Measurements from ENCODE around the gene PCMTD2. TPM values are rescaled to one million over a fixed set of nuclear protein-coding genes. Genes with fewer than 3 reads are reported as not detected.
A peak's percentile ranks its signal among the peaks of the same experiment; 100 is the strongest.

The PCMTD2 gene
- total RNA-seq, 2 donors from 2014 or later: 55.9 to 113 TPM

GRCh38 chr20:64258071-64258823 is 2.7 kb downstream of the PCMTD2 start:
- ATAC-seq (ENCODE audit: insufficient number of reproducible peaks, low FRiP score, low read depth): no peak

GRCh38 chr20:64260239-64260638 is 4.7 kb downstream of the PCMTD2 start:
- TF ChIP-seq CTCF (IDR thresholded peaks at IDR 0.05): no peak
- Histone ChIP-seq H3K4me1 (ENCODE audit: control insufficient read depth in 1 of 2, low read depth in 2 of 2) (peaks cover 11 to 29% of the 10 kb centered on the region in 2 donors), H3K36me3 (no peaks in the 10 kb centered on the region), H3K27ac (no peak overlapping the region), H3K9me3 (no peaks in the 10 kb centered on the region), H3K4me3 (no peak overlapping the region), H3K27me3 (replicated peaks; ENCODE audit: insufficient read depth) (no peaks in the 10 kb centered on the region)
- ATAC-seq (ENCODE audit: insufficient number of reproducible peaks, low FRiP score, low read depth) (no peak), DNase-seq (ENCODE audit: low spot score) (no peak)

More at GRCh38 chr20:64258071-64258823, 2.7 kb downstream of the PCMTD2 start:
- Histone ChIP-seq H3K27me3 (replicated peaks; ENCODE audit: insufficient read depth) (no peaks in the 10 kb centered on the region), H3K27ac (no peak overlapping the region), H3K4me1 (ENCODE audit: control insufficient read depth in 1 of 2, low read depth in 2 of 2) (peaks cover 11 to 36% of the 10 kb centered on the region in 2 donors), H3K36me3 (no peaks in the 10 kb centered on the region), H3K9me3 (no peaks in the 10 kb centered on the region), H3K4me3 (no peak overlapping the region)
- no peak for DNase-seq (ENCODE audit: low spot score)
- no peak for TF ChIP-seq CTCF (IDR thresholded peaks at IDR 0.05)

GRCh38 chr20:64261138-64261537 is 5.6 kb downstream of the PCMTD2 start:
- no peak for TF ChIP-seq CTCF (IDR thresholded peaks at IDR 0.05)
- peak overlapping the region; percentile 22 for H3K4me3 ChIP-seq

GRCh38 chr20:64264091-64264490 is 8.5 kb downstream of the PCMTD2 start:
- H3K4me3 ChIP-seq: no peak overlapping the region
- ATAC-seq (ENCODE audit: insufficient number of reproducible peaks, low FRiP score, low read depth): no peak
- H3K36me3 ChIP-seq: peaks cover 3% of the 10 kb centered on the region
- no peak for DNase-seq (ENCODE audit: low spot score)
- H3K9me3 ChIP-seq: no peaks in the 10 kb centered on the region
- no peak for TF ChIP-seq CTCF (IDR thresholded peaks at IDR 0.05)
- no peaks in the 10 kb centered on the region for H3K27me3 ChIP-seq (replicated peaks; ENCODE audit: insufficient read depth)
- H3K4me1 ChIP-seq (ENCODE audit: control insufficient read depth in 1 of 2, low read depth in 2 of 2): peaks cover 6 to 12% of the 10 kb centered on the region in 2 donors
- no peak overlapping the region for H3K27ac ChIP-seq

More at GRCh38 chr20:64261138-64261537, 5.6 kb downstream of the PCMTD2 start:
- Histone ChIP-seq H3K27me3 (replicated peaks; ENCODE audit: insufficient read depth) (no peaks in the 10 kb centered on the region), H3K36me3 (no peaks in the 10 kb centered on the region), H3K9me3 (no peaks in the 10 kb centered on the region), H3K4me1 (ENCODE audit: control insufficient read depth in 1 of 2, low read depth in 2 of 2) (peaks cover 11 to 27% of the 10 kb centered on the region in 2 donors), H3K27ac (no peak overlapping the region)
- DNase-seq (ENCODE audit: low spot score) (no peak), ATAC-seq (ENCODE audit: insufficient number of reproducible peaks, low FRiP score, low read depth) (no peak)

- DNase-seq (ENCODE audit: low spot score) (no peak), ATAC-seq (ENCODE audit: insufficient number of reproducible peaks, low FRiP score, low read depth) (no peak)
- H3K9me3 ChIP-seq: no peaks in the 10 kb centered on the region
- H3K4me1 ChIP-seq (ENCODE audit: control insufficient read depth in 1 of 2, low read depth in 2 of 2): peaks cover 6 to 12% of the 10 kb centered on the region in 2 donors
- H3K27me3 ChIP-seq (replicated peaks; ENCODE audit: insufficient read depth): no peaks in the 10 kb centered on the region
- TF ChIP-seq CTCF (IDR thresholded peaks at IDR 0.05): no peak
- no peak overlapping the region for H3K27ac ChIP-seq
- peaks cover 3% of the 10 kb centered on the region for H3K36me3 ChIP-seq
- no peak overlapping the region for H3K4me3 ChIP-seq
Observed at GRCh38 chr20:64265201-64265600, 9.7 kb downstream of the PCMTD2 start.
